Adipose tissue (tissue), 3 donors: ENCODE results near the gene DPH5. TPM values are rescaled to one million over a fixed set of nuclear protein-coding genes. Genes with fewer than 3 reads are reported as not detected.
"Not testable (repeated sequence)": the region's sequence is repeated elsewhere in the genome, so short reads cannot be mapped to it uniquely, and the experiment has no call there.

Experiments
- H3K27ac ChIP-seq: one replicate; pipeline ENCODE4 v1.5.1; 2013; ENCODE audit warnings: low read depth, low read length
- WGBS, 3 donors: extraction: QIAGEN DNeasy Blood & Tissue Kit; methylation state at CpG; one replicate each; pipeline ENCODE4 v1.1.7; 2013; 5-methylcytosine and 5-hydroxymethylcytosine counted together
- polyA plus RNA-seq, 3 donors: library from polyadenylated mRNA; stranded (reverse); fragments of 200-250 nt; gene quantifications; one replicate each; pipeline ENCODE4 v1.2.3, GENCODE V29; 2013
- donor health status: healthy with polysubstance abuse.
- donor health status: Bipolar disorder and iron deficiency.
- donor health status: healthy.

The DPH5 gene
- polyA plus RNA-seq, 3 donors: 20.6 to 33.4 (median 28.4) TPM

- WGBS, 3 donors: 95 to 100% (median 100%) methylated on average over 1 of the region's 1 CpG
- no peak overlapping the region for H3K27ac ChIP-seq
These were observed 13.7 kb upstream of the DPH5 start for GRCh38 chr1:101039245-101039644.

GRCh38 chr1:101037316-101037715 lies 11.7 kb upstream of the DPH5 start:
- WGBS, 3 donors: 90 to 92% (median 92%) methylated on average over 3 of the region's 3 CpGs
- no peak overlapping the region for H3K27ac ChIP-seq

- 94 to 95% (median 95%) methylated on average over 2 of the region's 2 CpGs for WGBS, 3 donors
- no peak overlapping the region for H3K27ac ChIP-seq
These were observed 7.4 kb upstream of the DPH5 start for GRCh38 chr1:101033017-101033416.

GRCh38 chr1:101032129-101032528 lies 6.5 kb upstream of the DPH5 start:
- not testable (repeated sequence) for H3K27ac ChIP-seq
- 94 to 99% (median 95%) methylated on average over 2 of the region's 2 CpGs for WGBS, 3 donors

GRCh38 chr1:101030881-101031280 lies 5.3 kb upstream of the DPH5 start:
- no peak overlapping the region for H3K27ac ChIP-seq
- WGBS, 3 donors: 73 to 89% (median 78%) methylated on average over 4 of the region's 4 CpGs

GRCh38 chr1:101029184-101029583 lies 3.6 kb upstream of the DPH5 start:
- no peak overlapping the region for H3K27ac ChIP-seq
- WGBS, 3 donors: 78 to 89% (median 85%) methylated on average over 1 of the region's 1 CpG

- 58 to 66% (median 62%) methylated on average over 2 of the region's 2 CpGs for WGBS, 3 donors
- H3K27ac ChIP-seq: no peak overlapping the region
These were observed 2.9 kb upstream of the DPH5 start for GRCh38 chr1:101028466-101028865.

GRCh38 chr1:101027194-101027772 lies 1.7 kb upstream of the DPH5 start:
- 89 to 91% (median 91%) methylated on average over 6 of the region's 6 CpGs for WGBS, 3 donors
- H3K27ac ChIP-seq: no peak overlapping the region

- 28 to 47% (median 38%) methylated on average over 5 of the region's 5 CpGs for WGBS, 3 donors
- H3K27ac ChIP-seq: no peak overlapping the region
These were observed 825 bp upstream of the DPH5 start for GRCh38 chr1:101026430-101026788.

GRCh38 chr1:101025283-101025656 lies 314 bp downstream of the DPH5 start:
- H3K27ac ChIP-seq: no peak overlapping the region
- 0 to 1% (median 0%) methylated on average over 9 of the region's 9 CpGs for WGBS, 3 donors

- 65 to 77% (median 65%) methylated on average over 3 of the region's 3 CpGs for WGBS, 3 donors
- H3K27ac ChIP-seq: no peak overlapping the region
These were observed 3.3 kb downstream of the DPH5 start for GRCh38 chr1:101022294-101022693.

GRCh38 chr1:101017448-101017847 lies 8.1 kb downstream of the DPH5 start:
- 92 to 100% (median 97%) methylated on average over 1 of the region's 1 CpG for WGBS, 3 donors

GRCh38 chr1:101013776-101014175 lies 11.8 kb downstream of the DPH5 start:
- 74 to 83% (median 81%) methylated on average over 1 of the region's 1 CpG for WGBS, 3 donors
- no peak overlapping the region for H3K27ac ChIP-seq

More at GRCh38 chr1:101017448-101017847, 8.1 kb downstream of the DPH5 start:
- no peak overlapping the region for H3K27ac ChIP-seq

- WGBS, 3 donors: 83 to 92% (median 88%) methylated on average over 3 of the region's 3 CpGs
- H3K27ac ChIP-seq: no peak overlapping the region
These were observed 17.3 kb downstream of the DPH5 start for GRCh38 chr1:101008229-101008834.

- no peak overlapping the region for H3K27ac ChIP-seq
- 32 to 83% (median 41%) methylated on average over 2 of the region's 2 CpGs for WGBS, 3 donors
These were observed 19.0 kb downstream of the DPH5 start for GRCh38 chr1:101006553-101006952.

GRCh38 chr1:101005871-101006270 lies 19.7 kb downstream of the DPH5 start:
- 74 to 90% (median 85%) methylated on average over 4 of the region's 4 CpGs for WGBS, 3 donors

GRCh38 chr1:101005183-101005582 lies 20.4 kb downstream of the DPH5 start:
- 95 to 98% (median 97%) methylated on average over 1 of the region's 1 CpG for WGBS, 3 donors
- H3K27ac ChIP-seq: no peak overlapping the region

More at GRCh38 chr1:101005871-101006270, 19.7 kb downstream of the DPH5 start:
- H3K27ac ChIP-seq: no peak overlapping the region

- no peak overlapping the region for H3K27ac ChIP-seq
- 47 to 56% (median 52%) methylated on average over 3 of the region's 3 CpGs for WGBS, 3 donors
These were observed 20.9 kb downstream of the DPH5 start for GRCh38 chr1:101004670-101005069.

GRCh38 chr1:101004061-101004460 lies 21.5 kb downstream of the DPH5 start:
- WGBS, 3 donors: 18 to 43% (median 43%) methylated on average over 1 of the region's 1 CpG
- no peak overlapping the region for H3K27ac ChIP-seq

GRCh38 chr1:101003012-101003650 lies 22.5 kb downstream of the DPH5 start:
- 47 to 79% (median 73%) methylated on average over 1 of the region's 1 CpG for WGBS, 3 donors
- H3K27ac ChIP-seq: no peak overlapping the region
